ENCODE results near the gene RHBDF1.
A peak's percentile ranks its signal among the peaks of the same experiment; 100 is the strongest.

The RHBDF1 gene

GRCh38 chr16:74051-74746, 1.8 kb upstream of the RHBDF1 start:
- no peak for DNase-seq

DNA sequence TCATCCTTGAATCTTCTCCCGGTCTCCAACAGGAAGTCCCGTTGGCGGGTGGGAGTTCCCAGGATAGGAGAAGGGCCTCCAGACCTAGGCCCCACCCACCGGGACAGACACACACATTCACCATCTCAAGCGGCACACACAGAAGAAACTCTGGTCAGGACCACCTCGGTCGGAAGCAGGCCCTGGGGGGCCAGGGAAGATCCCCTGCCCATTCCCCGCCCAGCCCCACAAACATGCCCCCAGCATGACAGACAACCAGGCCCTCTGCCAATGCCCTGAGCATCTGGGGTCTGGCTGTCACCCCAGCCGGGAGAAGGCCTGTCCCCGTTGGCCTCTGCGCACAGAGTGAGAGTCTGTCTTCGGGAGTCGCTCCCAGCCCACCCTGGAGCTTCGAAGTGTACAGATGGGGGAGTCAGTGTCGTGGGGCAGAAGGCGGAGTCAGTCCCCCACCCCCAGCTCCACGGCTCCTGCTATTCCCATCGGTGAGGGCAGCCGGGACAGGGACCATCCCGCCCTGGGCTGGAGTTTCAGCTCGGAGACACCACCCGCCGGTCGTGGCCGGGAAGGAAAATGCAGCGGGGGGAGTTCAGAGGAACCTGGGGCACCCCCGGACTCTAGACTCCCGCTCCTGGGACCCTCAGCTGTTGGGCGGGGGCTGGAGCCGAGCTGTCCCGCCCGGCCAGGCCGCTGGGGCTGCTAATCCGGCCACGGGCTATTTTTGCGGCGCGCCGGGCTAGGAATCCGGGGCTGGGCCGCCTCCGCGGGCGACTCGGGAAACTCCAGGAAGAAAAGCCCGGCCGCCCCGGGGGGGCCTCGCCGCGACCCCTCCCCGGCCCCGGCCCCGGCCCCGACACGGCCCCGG, 660 bp downstream of the RHBDF1 start:
- peak; percentile 82 for DNase-seq

DNA sequence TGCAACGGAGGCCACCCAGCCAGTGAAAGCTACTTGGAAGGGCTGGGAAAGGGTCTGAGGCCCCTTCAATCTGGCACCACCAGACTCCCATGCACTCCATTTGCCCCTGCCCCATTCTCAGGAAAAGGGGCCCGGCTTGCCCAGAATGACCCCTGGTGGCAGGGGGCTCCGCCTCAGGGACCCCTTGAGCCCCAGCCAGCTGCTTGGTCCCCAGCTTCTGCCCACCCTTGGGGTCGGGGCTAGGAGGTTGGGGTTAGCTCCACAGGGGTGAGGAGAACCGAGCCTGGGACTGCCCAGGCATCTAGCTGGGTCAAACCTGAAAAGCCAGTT, 1.3 kb downstream of the RHBDF1 start:
- DNase-seq, result no peak

- no peak for DNase-seq
Measured at GRCh38 chr16:69181-69580, 3.2 kb downstream of the RHBDF1 start.

DNA sequence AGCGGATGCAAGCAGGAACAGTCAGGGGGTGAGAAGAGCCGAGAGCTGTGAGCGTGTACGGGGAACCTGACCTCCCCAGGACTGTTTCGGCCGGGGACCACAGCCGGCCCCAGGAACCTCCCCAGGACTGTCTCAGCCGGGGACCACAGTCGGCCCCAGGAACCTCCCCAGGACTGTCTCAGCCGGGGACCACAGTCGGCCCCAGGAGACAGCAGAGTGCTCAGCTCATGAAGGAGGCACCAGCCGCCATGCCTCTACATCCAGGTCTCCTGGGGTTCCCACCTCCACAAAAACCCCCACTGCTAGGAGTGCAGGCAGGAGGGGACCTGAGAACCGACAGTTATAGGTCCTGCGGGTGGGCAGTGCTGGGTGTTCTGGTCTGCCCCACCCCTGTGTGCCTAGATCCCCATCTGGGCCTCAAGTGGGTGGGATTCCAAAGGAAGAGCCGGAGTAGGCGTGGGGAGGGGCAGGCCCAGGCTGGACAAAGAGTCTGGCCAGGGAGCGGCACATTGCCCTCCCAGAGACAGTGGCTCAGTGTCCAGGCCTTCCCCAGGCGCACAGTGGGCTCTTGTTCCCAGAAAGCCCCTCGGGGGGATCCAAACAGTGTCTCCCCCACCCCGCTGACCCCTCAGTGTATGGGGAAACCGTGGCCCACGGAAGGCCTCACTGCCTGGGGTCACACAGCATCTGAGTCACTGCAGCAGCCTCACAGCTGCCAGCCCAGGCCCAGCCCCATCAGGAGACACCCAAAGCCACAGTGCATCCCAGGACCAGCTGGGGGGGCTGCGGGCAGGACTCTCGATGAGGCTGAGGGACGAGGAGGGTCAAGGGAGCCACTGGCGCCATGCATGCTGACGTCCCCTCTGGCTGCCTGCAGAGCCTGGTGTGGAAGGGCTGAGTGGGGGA, 4.3 kb downstream of the RHBDF1 start:
- no peak for DNase-seq

- no peak for DNase-seq
Measured at GRCh38 chr16:67183-67791, 5.1 kb downstream of the RHBDF1 start.

DNA sequence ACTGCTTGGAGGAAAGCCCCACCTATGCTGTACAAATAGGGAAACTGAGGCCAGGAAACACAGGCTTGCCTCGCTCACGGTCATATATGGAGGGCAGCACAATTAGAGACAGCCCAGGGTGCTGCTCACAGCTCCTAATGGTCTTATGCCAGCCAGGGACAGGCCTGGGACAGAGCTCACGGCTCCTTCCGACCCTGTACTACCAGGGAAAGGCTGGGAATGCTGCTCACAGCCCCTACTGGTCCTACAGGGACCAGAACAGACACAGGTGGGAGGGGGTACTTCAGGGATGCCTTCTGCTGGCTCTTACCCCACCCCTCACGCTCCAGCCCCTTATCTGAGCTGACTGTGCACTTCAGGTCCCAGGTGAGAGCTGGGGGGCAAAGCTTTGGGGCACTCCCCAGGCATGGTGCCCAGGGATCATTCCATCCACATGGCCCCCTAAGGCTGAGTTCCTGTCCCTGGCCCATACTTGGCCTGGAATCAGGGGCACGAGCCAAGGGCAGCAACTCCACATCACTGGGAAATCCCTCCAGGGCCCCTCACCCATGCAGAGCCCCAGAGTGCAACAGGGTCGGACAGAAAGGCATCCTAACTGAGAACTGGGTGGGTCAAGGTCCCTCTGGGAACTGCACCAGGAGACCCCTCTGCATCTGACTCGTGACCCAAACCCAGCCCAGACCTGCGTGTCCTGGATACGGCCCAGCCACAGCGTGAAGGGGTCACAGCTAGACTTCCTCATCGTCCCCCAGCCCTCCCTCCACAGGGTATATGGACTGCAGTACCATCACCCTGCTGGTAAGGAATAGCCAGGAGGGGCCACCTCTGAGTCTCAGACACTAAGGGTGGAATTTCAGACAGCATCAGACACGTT, 5.9 kb downstream of the RHBDF1 start:
- no peak for DNase-seq

DNA sequence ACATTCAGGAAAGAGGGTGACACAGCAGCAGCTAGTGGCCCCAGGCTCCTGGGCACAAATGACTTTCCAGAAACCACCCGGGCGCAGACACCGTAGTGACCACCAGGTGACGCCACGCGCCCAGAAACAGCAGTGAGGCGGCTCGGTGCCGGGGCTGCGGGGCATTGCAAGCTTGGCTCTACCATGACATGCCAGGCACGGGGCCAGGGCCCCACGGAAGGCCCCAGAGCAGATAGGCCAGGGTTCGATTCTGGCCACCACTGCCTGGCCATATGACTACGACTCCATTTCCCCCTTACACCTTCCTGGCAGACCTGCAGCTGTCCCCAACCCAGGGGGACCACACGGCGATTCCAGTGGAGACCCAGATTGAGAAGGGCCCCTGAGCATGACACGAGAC, 6.7 kb downstream of the RHBDF1 start:
- DNase-seq, result peak; percentile 75

- no peak for DNase-seq
Measured at GRCh38 chr16:64914-65255, 7.5 kb downstream of the RHBDF1 start.

- DNase-seq, result no peak
Measured at GRCh38 chr16:63998-64913, 8.2 kb downstream of the RHBDF1 start.

- no peak for DNase-seq
Measured at GRCh38 chr16:63466-63865, 9.0 kb downstream of the RHBDF1 start.

GRCh38 chr16:62968-63391, 9.5 kb downstream of the RHBDF1 start:
- no peak for DNase-seq

- DNase-seq, result no peak
Measured at GRCh38 chr16:62283-62967, 10.0 kb downstream of the RHBDF1 start.

DNA sequence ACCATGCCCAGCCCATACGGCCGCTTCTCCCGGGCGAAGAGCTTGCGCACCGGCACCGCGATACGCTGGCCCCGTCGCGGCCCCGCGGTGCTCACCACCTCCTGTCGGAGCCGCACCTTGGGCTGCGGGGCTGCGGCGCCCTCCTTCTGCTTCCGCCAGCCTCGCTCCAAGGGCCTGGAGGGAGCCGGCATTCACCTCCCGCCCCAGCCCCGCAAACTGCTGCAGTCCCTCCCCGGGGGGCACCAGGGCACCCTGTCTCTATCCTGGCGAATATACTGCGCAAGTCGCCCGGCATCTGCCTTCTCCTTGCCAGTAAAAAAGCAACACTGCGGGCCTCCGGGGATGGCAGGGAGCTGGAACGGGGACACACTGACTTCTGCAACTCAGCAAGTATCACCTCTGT, 10.6 kb downstream of the RHBDF1 start:
- no peak for DNase-seq

- no peak for DNase-seq
Measured at GRCh38 chr16:60929-61878, 11.2 kb downstream of the RHBDF1 start.

DNA sequence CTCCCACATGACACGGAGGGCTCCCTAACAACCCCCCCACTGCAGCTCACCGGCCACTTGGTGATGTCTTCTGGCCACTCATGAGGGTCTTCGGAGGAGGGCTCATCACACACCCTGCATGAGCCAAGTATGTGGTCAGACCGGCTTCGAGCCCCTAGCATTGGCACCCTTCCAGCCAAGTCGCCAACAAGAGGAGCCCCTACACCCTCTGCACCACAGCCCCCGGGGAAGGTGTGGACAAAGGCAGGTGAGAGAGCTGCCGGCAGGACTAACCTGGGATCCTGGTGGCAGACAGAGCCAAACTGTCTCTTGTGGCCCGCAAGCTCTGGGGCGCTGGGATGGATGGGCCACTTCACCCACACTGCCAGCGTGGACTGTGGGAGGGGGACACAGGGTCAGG, 12.3 kb downstream of the RHBDF1 start:
- no peak for DNase-seq

DNA sequence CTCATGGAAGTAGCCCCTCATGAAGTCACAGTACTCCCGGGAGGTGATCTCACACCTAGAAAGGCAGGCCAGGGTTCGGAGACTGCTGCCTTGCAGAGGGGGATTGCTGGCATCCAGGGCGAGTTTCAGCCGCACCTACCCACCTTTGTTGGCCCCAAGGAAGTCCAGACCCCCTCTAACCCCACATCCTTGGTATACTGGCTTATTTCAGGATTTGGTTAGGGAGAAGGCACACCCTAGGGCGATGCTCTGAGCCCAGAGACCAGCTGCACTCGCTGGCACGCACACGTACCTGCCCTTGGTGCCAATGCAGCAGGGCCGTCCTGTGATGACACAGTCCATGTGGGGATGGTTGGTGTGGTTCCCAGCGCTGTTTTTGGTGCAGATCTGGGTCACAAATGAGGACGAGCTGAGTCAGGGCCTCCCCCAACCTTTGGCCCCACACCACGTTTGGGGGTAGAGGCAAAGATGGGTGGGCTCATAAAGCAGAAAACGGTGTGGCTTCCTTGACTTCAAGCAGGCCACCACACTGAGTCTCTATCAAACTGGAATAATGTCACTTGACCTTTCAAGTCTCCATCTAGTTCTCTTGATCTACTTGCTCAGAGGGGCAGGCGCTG, 12.9 kb downstream of the RHBDF1 start:
- DNase-seq, result no peak
